SK-N-SH (cell line): ENCODE measurements around the gene USHBP1. TPM values are rescaled to one million over a fixed set of nuclear protein-coding genes. Genes with fewer than 3 reads are reported as not detected.

Source experiments
- CTCF ChIA-PET: fragments of 300-600, 350-600 bp; formaldehyde crosslinking; extraction: SDS; loops from one replicate; lab custom pipeline; 2021; lab: Yijun Ruan, JAX
- POLR2A ChIA-PET: fragments of 350-600 bp; sonication (Branson Sonifier 250); formaldehyde crosslinking; extraction: SDS; loops from one replicate; lab custom pipeline; 2020; ENCODE audit warnings: antibody characterized with exemption, inconsistent platforms; lab: Yijun Ruan, JAX
- DNase-seq: peaks from one replicate; pipeline ENCODE4 v3.0.0; 2012
- H2AFZ ChIP-seq: fragments of 200-600 bp; sonication (generic); 2 replicates; pipeline ENCODE4 v1.8.1; 2016; ENCODE audit warnings: antibody characterized with exemption, mild to moderate bottlenecking, low read depth
- H3F3A ChIP-seq: fragments of 200-600 bp; sonication (generic); replicated peaks from 2 replicates; pipeline ENCODE3; 2016; ENCODE audit warnings: antibody characterized with exemption, mild to moderate bottlenecking; ENCODE audit not compliant: insufficient read depth
- H3K27ac ChIP-seq, 2 experiments: fragments of 200-500 bp in 1 of 2; fragments of 200-600 bp in 1 of 2; sonication (Bioruptor generic) in 1 of 2; sonication (generic), shearing (Covaris generic) in 1 of 2; 2 replicates each; pipeline versions ENCODE4 v1.5.1 to v1.6.1; 2014 to 2016; ENCODE audit warnings: low read depth in 2 of 2, inconsistent platforms in 1 of 2, low read length in 1 of 2, mild to moderate bottlenecking in 1 of 2, mixed read lengths in 1 of 2
- H3K27me3 ChIP-seq: fragments of 200-600 bp; sonication (generic), shearing (Covaris generic); 2 replicates; pipeline ENCODE4 v1.6.1; 2016; ENCODE audit warnings: mixed run types; ENCODE audit not compliant: insufficient read depth
- H3K36me3 ChIP-seq, 2 experiments: fragments of 200-500 bp in 1 of 2; fragments of 200-600 bp in 1 of 2; sonication (Bioruptor generic) in 1 of 2; sonication (generic) in 1 of 2; replicated peaks in 1 of 2; 2 replicates each; pipeline versions ENCODE3 to v1.5.1; 2014 to 2016; ENCODE audit warnings: low read length in 1 of 2, mild to moderate bottlenecking in 1 of 2; ENCODE audit not compliant: insufficient read depth in 2 of 2, control insufficient read depth in 1 of 2
- H3K4me1 ChIP-seq, 2 experiments: fragments of 200-500 bp in 1 of 2; fragments of 200-600 bp in 1 of 2; sonication (Bioruptor generic) in 1 of 2; sonication (generic), shearing (Covaris generic) in 1 of 2; 2 replicates each; pipeline versions ENCODE4 v1.5.1 to v1.6.1; 2014 to 2016; ENCODE audit warnings: low read depth in 1 of 2, low read length in 1 of 2, mixed run types in 1 of 2; ENCODE audit not compliant: insufficient read depth in 2 of 2, control insufficient read depth in 1 of 2
- H3K4me2 ChIP-seq: fragments of 200-600 bp; sonication (generic), shearing (Covaris generic); 2 replicates; pipeline ENCODE4 v1.6.1; 2017; ENCODE audit warnings: mixed run types
- H3K4me3 ChIP-seq, 2 experiments: fragments of 200-500 bp in 1 of 2; fragments of 200-600 bp in 1 of 2; sonication (Bioruptor generic) in 1 of 2; sonication (generic), shearing (Covaris generic) in 1 of 2; 2 replicates each; pipeline versions ENCODE4 v1.5.1 to v1.8.1; 2014 to 2016; ENCODE audit warnings: low read depth in 2 of 2, inconsistent platforms in 1 of 2, low read length in 1 of 2, mild to moderate bottlenecking in 1 of 2, mixed read lengths in 1 of 2, moderate library complexity in 1 of 2
- H3K79me2 ChIP-seq: fragments of 200-600 bp; sonication (generic); 2 replicates; pipeline ENCODE4 v1.8.1; 2017; ENCODE audit warnings: mild to moderate bottlenecking; ENCODE audit not compliant: insufficient read depth
- H3K9ac ChIP-seq: fragments of 200-600 bp; sonication (generic); 2 replicates; pipeline ENCODE4 v1.6.1; 2017; ENCODE audit warnings: mixed run types
- H3K9me2 ChIP-seq: fragments of 200-600 bp; sonication (generic); 2 replicates; pipeline ENCODE4 v1.6.1; 2017; ENCODE audit warnings: mixed run types
- H3K9me3 ChIP-seq: fragments of 200-600 bp; sonication (generic); 2 replicates; pipeline ENCODE4 v1.6.1; 2017; ENCODE audit warnings: mixed run types, mild to moderate bottlenecking, moderate library complexity
- H4K20me1 ChIP-seq: fragments of 200-600 bp; sonication (generic); 2 replicates; pipeline ENCODE4 v1.6.1; 2017; ENCODE audit warnings: mild to moderate bottlenecking, mixed run types; ENCODE audit not compliant: insufficient read depth
- CHD2 ChIP-seq: fragments of 150-350 bp; IDR thresholded peaks from 2 replicates; pipeline ENCODE4 v1.6.1; 2018; ENCODE audit warnings: low read length; ENCODE audit not compliant: partially characterized antibody
- EP300 ChIP-seq, 2 experiments: IDR thresholded peaks; 2 replicates each; pipeline versions ENCODE4 v1.4.0 to v1.6.1; 2012; ENCODE audit warnings: borderline replicate concordance in 1 of 2, low read depth in 1 of 2, low read length in 1 of 2
- EZH2phosphoT487 ChIP-seq: fragments of 200-600 bp; sonication (generic); IDR thresholded peaks from 2 replicates; pipeline ENCODE4 v1.6.1; 2017; ENCODE audit warnings: low read depth, mixed run types, mild to moderate bottlenecking, antibody characterized with exemption, moderate library complexity, borderline replicate concordance
- FOXM1 ChIP-seq: IDR thresholded peaks from 2 replicates; pipeline ENCODE4 v1.4.0; 2012; ENCODE audit warnings: low read depth, mild to moderate bottlenecking
- GABPA ChIP-seq: IDR thresholded peaks from 2 replicates; pipeline ENCODE4 v1.4.0; 2012; ENCODE audit warnings: low read depth, mild to moderate bottlenecking
- IRF3 ChIP-seq: fragments of 150-350 bp; IDR thresholded peaks from 2 replicates; pipeline ENCODE4 v1.6.1; 2016; ENCODE audit warnings: mild to moderate bottlenecking, low read depth, low read length
- MAX ChIP-seq: IDR thresholded peaks from 2 replicates; pipeline ENCODE4 v1.4.0; 2012; ENCODE audit warnings: low read depth
- MEF2A ChIP-seq: IDR thresholded peaks from 2 replicates; pipeline ENCODE4 v1.4.0; 2012; ENCODE audit warnings: low read depth, borderline replicate concordance
- MXI1 ChIP-seq: IDR thresholded peaks from 2 replicates; pipeline ENCODE4 v1.6.1; 2012; ENCODE audit warnings: mild to moderate bottlenecking, low read depth, low read length, improper control_type of control experiment
- NRF1 ChIP-seq: IDR thresholded peaks from 2 replicates; pipeline ENCODE4 v1.6.1; 2012; ENCODE audit warnings: low read depth, mild to moderate bottlenecking, low read length
- PBX3 ChIP-seq: IDR thresholded peaks from 2 replicates; pipeline ENCODE4; 2012
- POLR2AphosphoS5 ChIP-seq: IDR thresholded peaks from 2 replicates; pipeline ENCODE4 v1.6.1; 2012; ENCODE audit warnings: low read depth, low read length
- RCOR1 ChIP-seq: fragments of 150-350 bp; IDR thresholded peaks from 2 replicates; pipeline ENCODE4 v1.6.1; 2017; ENCODE audit warnings: antibody characterized with exemption, low read length
- TCF12 ChIP-seq: IDR thresholded peaks from 2 replicates; pipeline ENCODE4 v1.4.0; 2012
- TEAD4 ChIP-seq: IDR thresholded peaks from 2 replicates; pipeline ENCODE4 v1.4.0; 2012; ENCODE audit warnings: mild to moderate bottlenecking, borderline replicate concordance; ENCODE audit not compliant: insufficient read depth
- USF1 ChIP-seq: IDR thresholded peaks from 2 replicates; pipeline ENCODE4 v1.4.0; 2012; ENCODE audit warnings: low read depth, borderline replicate concordance
- YY1 ChIP-seq: IDR thresholded peaks from 2 replicates; pipeline ENCODE4 v1.4.0; 2012; ENCODE audit warnings: low read depth, mild to moderate bottlenecking
- WGBS: methylation state at CpG from one replicate; pipeline ENCODE4 v1.1.6; 2017; ENCODE audit warnings: low lambda C conversion rate; 5-methylcytosine and 5-hydroxymethylcytosine counted together
- polyA plus RNA-seq, 3 experiments: library from polyadenylated mRNA; depleted of rRNA; stranded (reverse); fragments of >200 nt; gene quantifications; 2 replicates each; pipeline ENCODE4 v1.2.3, GENCODE V29; 2012

USHBP1 gene
- polyA plus RNA-seq, 1 of the 3 experiments (the other 2 are of a cell fraction) = 0.03 TPM

- peaks cover 6 to 24% of the 10 kb centered on the region in 2 experiments; a peak in 2 of 4 replicates for H3K4me1 ChIP-seq
- WGBS = 40% methylated on average over 17 of the region's 21 CpGs
- H3K4me2 ChIP-seq = peak overlapping the region; percentile 87
- TF ChIP-seq RCOR1 (peak; percentile 53; the same call in 1 of the 2 replicates), USF1 (no peak), TCF12 (peak; percentile 36; the same call in 1 of the 2 replicates), PBX3 (no peak), CHD2 (peak; percentile 80), MAX (no peak), MEF2A (no peak)
- H3K27me3 ChIP-seq = no peaks in the 10 kb centered on the region
- H4K20me1 ChIP-seq = peaks cover 13% of the 10 kb centered on the region; the same call in 1 of the 2 replicates
- peak; percentile 88 for DNase-seq
- ChIA-PET CTCF (interaction anchor here (1.2 kb wide), 1 partner anchor 13 kb away, joined by 4 read pairs; no protein-coding TSS in a partner anchor), POLR2A (no interaction called here)
- H3K27ac ChIP-seq = peak overlapping the region; percentile 22 to 79; a peak in 3 of 4 replicates
- H2AFZ ChIP-seq = peak overlapping the region; percentile 83
- peaks cover 4% of the 10 kb centered on the region for H3F3A ChIP-seq
- H3K79me2 ChIP-seq = peaks cover 35% of the 10 kb centered on the region
- peak overlapping the region; percentile 43 to 55; a peak in 2 of 4 replicates for H3K4me3 ChIP-seq
- H3K36me3 ChIP-seq = no peaks in the 10 kb centered on the region
- H3K9me3 ChIP-seq = no peaks in the 10 kb centered on the region
- no peaks in the 10 kb centered on the region for H3K9me2 ChIP-seq
- H3K9ac ChIP-seq = peak overlapping the region; percentile 66; the same call in 1 of the 2 replicates
Observed at GRCh38 chr19:17246681-17247425, 17.7 kb downstream of the USHBP1 start.

- Histone ChIP-seq H3K9ac (peak within 1 kb of the TSS; percentile 67), H2AFZ (peak within 1 kb of the TSS; percentile 83), H3K27me3 (no peaks in the 10 kb centered on the region), H3K4me1 (peaks cover 6 to 25% of the 10 kb centered on the region in 2 experiments; a peak in 2 of 4 replicates), H3K9me3 (no peaks in the 10 kb centered on the region), H3K27ac (peak within 1 kb of the TSS; percentile 22 to 81; a peak in 3 of 4 replicates), H3K36me3 (peaks cover 1 to 3% of the 10 kb centered on the region in 2 experiments), H4K20me1 (peaks cover 16% of the 10 kb centered on the region; the same call in 1 of the 2 replicates), H3F3A (peaks cover 4% of the 10 kb centered on the region), H3K79me2 (peaks cover 47% of the 10 kb centered on the region), H3K4me2 (peak within 1 kb of the TSS; percentile 99), H3K9me2 (no peaks in the 10 kb centered on the region), H3K4me3 (peak within 1 kb of the TSS; percentile 92 to 97)
- under 1% methylated on average over 20 of the region's 72 CpGs for WGBS
- CTCF ChIA-PET = no interaction called here
- no peak for DNase-seq
- POLR2A ChIA-PET = interaction anchor here (0.6 kb wide), 1 partner anchor 16 kb away, joined by 5 read pairs; no protein-coding TSS in a partner anchor
- TF ChIP-seq TCF12 (no peak), GABPA (no peak), NRF1 (no peak), TEAD4 (no peak), YY1 (no peak), FOXM1 (no peak), IRF3 (no peak), MXI1 (peak; percentile 39), EP300 (IDR thresholded peaks at IDR 0.05; ENCODE audit: borderline replicate concordance in 1 of 2, low read depth in 1 of 2, low read length in 1 of 2) (no peak), EZH2phosphoT487 (no peak), POLR2AphosphoS5 (0 out of 2 replicates have a peak, but pooled peaks have one; percentile 11), RCOR1 (no peak)
Observed at GRCh38 chr19:17245535-17245984, 19.0 kb downstream of the USHBP1 start, which contains the start of gene NR2F6. NR2F6 (minus strand) TSS chr19:17245919; CDS start chr19:17245220, 699 bp downstream.
